Measurements from ENCODE around the gene PAX9. TPM values are rescaled to one million over a fixed set of nuclear protein-coding genes. Genes with fewer than 3 reads are reported as not detected.

The PAX9 gene
- total RNA-seq, 1 experiment from 2014 or later, result not detected

GRCh38 chr14:36627981-36628380 is 33.7 kb upstream of the PAX9 start:
- no peak overlapping the region for H3K4me2 ChIP-seq (ENCODE audit: low read depth, low read length, poor library complexity, severe bottlenecking)
- DNase-seq, result peak; percentile 40
- H3K4me3 ChIP-seq (ENCODE audit: low read length), result no peak overlapping the region
- H3K9me2 ChIP-seq (replicated peaks; ENCODE audit: insufficient read depth, low read length), result no peaks in the 10 kb centered on the region
- no peak overlapping the region for H3K27ac ChIP-seq (ENCODE audit: low read length)
- H3K9ac ChIP-seq (ENCODE audit: low read length), result no peak overlapping the region
- H3K79me2 ChIP-seq (ENCODE audit: low read length), result no peaks in the 10 kb centered on the region
- H4K20me1 ChIP-seq (ENCODE audit: insufficient read depth, low read depth, low read length), result no peaks in the 10 kb centered on the region
- no peaks in the 10 kb centered on the region for H3K9me3 ChIP-seq (ENCODE audit: low read length)
- no peaks in the 10 kb centered on the region for H3K36me3 ChIP-seq (ENCODE audit: insufficient read depth, low read length)
- peak overlapping the region; percentile 73 for H2AFZ ChIP-seq (ENCODE audit: low read length)
- H3K4me1 ChIP-seq (ENCODE audit: low read length), result peaks cover 35% of the 10 kb centered on the region
- H3K27me3 ChIP-seq (ENCODE audit: low read length), result no peaks in the 10 kb centered on the region; the same call in 1 of the 2 replicates

GRCh38 chr14:36633580-36633979 is 28.1 kb upstream of the PAX9 start:
- Histone ChIP-seq H3K9ac (ENCODE audit: low read length) (no peak overlapping the region), H3K4me1 (ENCODE audit: low read length) (peaks cover 16% of the 10 kb centered on the region), H2AFZ (ENCODE audit: low read length) (no peak overlapping the region), H3K27me3 (ENCODE audit: low read length) (no peaks in the 10 kb centered on the region), H3K79me2 (ENCODE audit: low read length) (no peaks in the 10 kb centered on the region), H3K9me3 (ENCODE audit: low read length) (no peaks in the 10 kb centered on the region), H3K27ac (ENCODE audit: low read length) (no peak overlapping the region), H3K9me2 (replicated peaks; ENCODE audit: insufficient read depth, low read length) (no peaks in the 10 kb centered on the region), H3K4me3 (ENCODE audit: low read length) (no peak overlapping the region), H3K36me3 (ENCODE audit: insufficient read depth, low read length) (no peaks in the 10 kb centered on the region), H4K20me1 (ENCODE audit: insufficient read depth, low read depth, low read length) (no peaks in the 10 kb centered on the region), H3K4me2 (ENCODE audit: low read depth, low read length, poor library complexity, severe bottlenecking) (no peak overlapping the region)
- DNase-seq, result no peak

DNA sequence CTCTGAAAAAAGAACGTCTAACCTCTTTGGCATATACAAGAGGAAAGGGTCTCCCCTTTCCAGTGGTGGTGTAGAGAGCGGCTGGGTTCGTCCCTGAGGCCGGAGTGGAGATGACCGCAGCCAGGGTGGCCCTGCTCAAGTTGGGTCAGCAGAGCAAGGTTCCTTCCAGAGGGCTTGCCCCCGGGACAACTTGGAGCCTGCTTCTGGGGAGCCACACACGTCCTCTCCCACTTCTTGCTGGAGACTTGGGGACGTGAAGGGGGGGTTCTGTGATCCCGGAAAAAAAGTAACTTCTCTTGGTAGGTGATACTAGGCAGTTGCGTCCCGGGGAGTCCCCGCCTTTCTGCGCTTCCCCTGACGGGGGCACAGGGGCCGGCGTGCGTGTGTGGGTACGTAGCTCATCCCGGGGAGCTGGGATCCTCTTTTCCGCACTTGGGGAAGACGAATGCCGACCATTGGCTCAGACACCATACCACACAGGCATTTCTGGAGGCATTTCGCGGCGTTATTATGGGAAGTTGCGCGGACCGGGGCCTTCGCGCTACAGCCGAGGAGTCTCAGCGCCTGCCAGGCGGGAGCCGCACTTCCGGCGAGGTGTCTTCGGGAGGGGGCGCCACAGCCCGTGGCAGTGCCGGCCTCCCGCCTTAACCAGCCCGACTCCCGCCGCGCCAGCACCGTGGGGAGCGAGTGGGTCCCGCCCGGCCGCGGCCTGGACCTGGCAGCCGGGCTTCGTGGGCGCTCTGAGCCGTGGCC is 14.8 kb upstream of the PAX9 start:
- H2AFZ ChIP-seq (ENCODE audit: low read length), result no peak overlapping the region
- H3K4me2 ChIP-seq (ENCODE audit: low read depth, low read length, poor library complexity, severe bottlenecking), result no peak overlapping the region
- DNase-seq, result no peak

DNA sequence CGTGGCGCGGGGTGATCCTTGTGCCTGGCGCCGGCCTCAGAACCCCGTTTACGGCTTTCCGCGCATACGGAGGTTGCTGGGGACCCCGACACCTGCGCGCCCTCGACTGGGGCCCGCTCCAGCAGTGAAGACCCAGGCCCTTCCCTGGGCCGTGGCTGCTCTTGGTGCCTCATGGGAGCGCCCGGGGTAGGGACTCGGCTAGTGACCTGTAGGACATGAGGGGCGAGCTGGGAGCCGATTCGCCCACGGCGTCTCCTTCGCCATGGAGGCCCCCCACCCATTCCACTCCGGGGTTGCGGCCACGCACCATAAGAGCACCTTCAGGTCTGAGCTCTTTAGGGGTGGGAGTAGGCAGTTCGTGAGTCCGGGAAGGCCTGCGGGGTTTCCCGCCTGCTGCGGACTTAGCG is 14.2 kb upstream of the PAX9 start:
- Histone ChIP-seq H3K27ac (ENCODE audit: low read length) (no peak overlapping the region), H2AFZ (ENCODE audit: low read length) (no peak overlapping the region), H4K20me1 (ENCODE audit: insufficient read depth, low read depth, low read length) (no peaks in the 10 kb centered on the region), H3K4me2 (ENCODE audit: low read depth, low read length, poor library complexity, severe bottlenecking) (no peak overlapping the region), H3K4me1 (ENCODE audit: low read length) (peaks cover 4% of the 10 kb centered on the region; the same call in 1 of the 2 replicates), H3K27me3 (ENCODE audit: low read length) (no peaks in the 10 kb centered on the region), H3K9me2 (replicated peaks; ENCODE audit: insufficient read depth, low read length) (no peaks in the 10 kb centered on the region), H3K36me3 (ENCODE audit: insufficient read depth, low read length) (no peaks in the 10 kb centered on the region), H3K79me2 (ENCODE audit: low read length) (no peaks in the 10 kb centered on the region), H3K9ac (ENCODE audit: low read length) (no peak overlapping the region), H3K4me3 (ENCODE audit: low read length) (no peak overlapping the region), H3K9me3 (ENCODE audit: low read length) (no peaks in the 10 kb centered on the region)
- DNase-seq, result no peak

More for the DNA sequence above, 14.8 kb upstream of the PAX9 start:
- no peaks in the 10 kb centered on the region for H3K27me3 ChIP-seq (ENCODE audit: low read length)
- H3K36me3 ChIP-seq (ENCODE audit: insufficient read depth, low read length), result no peaks in the 10 kb centered on the region
- H3K79me2 ChIP-seq (ENCODE audit: low read length), result no peaks in the 10 kb centered on the region
- no peak overlapping the region for H3K9ac ChIP-seq (ENCODE audit: low read length)
- peaks cover 4% of the 10 kb centered on the region; the same call in 1 of the 2 replicates for H3K4me1 ChIP-seq (ENCODE audit: low read length)
- H3K4me3 ChIP-seq (ENCODE audit: low read length), result no peak overlapping the region
- H3K27ac ChIP-seq (ENCODE audit: low read length), result no peak overlapping the region
- H3K9me3 ChIP-seq (ENCODE audit: low read length), result no peaks in the 10 kb centered on the region
- no peaks in the 10 kb centered on the region for H4K20me1 ChIP-seq (ENCODE audit: insufficient read depth, low read depth, low read length)
- no peaks in the 10 kb centered on the region for H3K9me2 ChIP-seq (replicated peaks; ENCODE audit: insufficient read depth, low read length)

DNA sequence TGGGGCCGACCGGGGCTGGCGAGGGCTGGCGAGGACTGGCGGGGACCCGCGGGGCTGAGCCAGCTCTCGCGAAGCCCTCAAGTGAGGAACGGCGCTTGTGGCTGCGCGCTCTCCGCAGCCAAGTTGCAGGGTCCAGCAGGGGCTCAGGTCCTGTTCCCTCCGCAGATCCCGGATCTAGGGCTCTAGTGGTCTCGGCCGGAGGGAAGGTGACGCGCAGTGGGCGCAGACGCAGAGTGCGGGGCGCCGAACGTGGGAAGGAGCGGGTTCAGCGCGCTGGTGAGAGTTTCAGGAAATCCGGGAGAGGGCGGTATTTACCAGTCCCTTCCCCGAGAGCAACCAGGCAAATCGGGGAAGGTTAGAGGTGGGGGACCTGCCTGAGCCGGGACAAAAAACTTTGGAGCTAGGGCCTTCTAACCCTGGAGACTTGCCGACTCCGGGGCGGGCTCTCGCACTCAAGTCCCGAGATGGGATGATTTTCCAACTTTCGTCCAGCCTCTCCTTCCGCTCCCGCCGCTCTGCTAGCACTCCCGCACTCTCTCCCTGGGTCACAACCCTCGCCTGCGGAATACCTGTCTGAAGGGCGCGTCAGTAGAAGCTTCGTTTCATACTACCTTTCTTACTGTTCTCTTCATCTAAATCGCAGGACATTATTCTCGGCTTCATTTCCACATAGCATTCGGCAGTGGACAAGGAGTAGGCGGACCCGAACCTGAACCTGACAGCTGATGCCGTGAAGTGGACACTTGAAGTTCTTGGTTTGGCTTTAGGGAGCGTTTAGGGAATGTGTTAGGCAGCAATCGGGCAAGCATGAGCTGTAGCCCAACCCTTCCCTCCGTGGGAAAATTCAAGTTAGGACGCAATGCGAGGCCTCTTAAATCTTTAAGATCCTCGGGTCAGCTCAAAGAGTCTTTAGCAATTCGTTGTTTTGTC is 13.6 kb upstream of the PAX9 start:
- Histone ChIP-seq H4K20me1 (ENCODE audit: insufficient read depth, low read depth, low read length) (no peaks in the 10 kb centered on the region), H3K4me2 (ENCODE audit: low read depth, low read length, poor library complexity, severe bottlenecking) (no peak overlapping the region), H3K9me2 (replicated peaks; ENCODE audit: insufficient read depth, low read length) (no peaks in the 10 kb centered on the region), H3K4me3 (ENCODE audit: low read length) (no peak overlapping the region), H2AFZ (ENCODE audit: low read length) (no peak overlapping the region), H3K27ac (ENCODE audit: low read length) (no peak overlapping the region), H3K79me2 (ENCODE audit: low read length) (no peaks in the 10 kb centered on the region), H3K9ac (ENCODE audit: low read length) (no peak overlapping the region), H3K36me3 (ENCODE audit: insufficient read depth, low read length) (no peaks in the 10 kb centered on the region), H3K9me3 (ENCODE audit: low read length) (no peaks in the 10 kb centered on the region), H3K27me3 (ENCODE audit: low read length) (no peaks in the 10 kb centered on the region), H3K4me1 (ENCODE audit: low read length) (peaks cover 4% of the 10 kb centered on the region; the same call in 1 of the 2 replicates)
- DNase-seq, result no peak

- Histone ChIP-seq H3K9me2 (replicated peaks; ENCODE audit: insufficient read depth, low read length) (no peaks in the 10 kb centered on the region), H3K4me2 (ENCODE audit: low read depth, low read length, poor library complexity, severe bottlenecking) (no peak overlapping the region), H3K4me1 (ENCODE audit: low read length) (peaks cover 4% of the 10 kb centered on the region; the same call in 1 of the 2 replicates), H3K36me3 (ENCODE audit: insufficient read depth, low read length) (no peaks in the 10 kb centered on the region), H3K79me2 (ENCODE audit: low read length) (no peaks in the 10 kb centered on the region), H2AFZ (ENCODE audit: low read length) (no peak overlapping the region), H3K27ac (ENCODE audit: low read length) (no peak overlapping the region), H3K9me3 (ENCODE audit: low read length) (no peaks in the 10 kb centered on the region), H3K4me3 (ENCODE audit: low read length) (no peak overlapping the region), H3K9ac (ENCODE audit: low read length) (no peak overlapping the region), H4K20me1 (ENCODE audit: insufficient read depth, low read depth, low read length) (no peaks in the 10 kb centered on the region), H3K27me3 (ENCODE audit: low read length) (no peaks in the 10 kb centered on the region)
- DNase-seq, result no peak
Measured at GRCh38 chr14:36649872-36650650, 11.6 kb upstream of the PAX9 start.

GRCh38 chr14:36652542-36653201 is 9.0 kb upstream of the PAX9 start:
- Histone ChIP-seq H3K9ac (ENCODE audit: low read length) (no peak overlapping the region), H3K4me2 (ENCODE audit: low read depth, low read length, poor library complexity, severe bottlenecking) (no peak overlapping the region), H3K4me3 (ENCODE audit: low read length) (no peak overlapping the region), H2AFZ (ENCODE audit: low read length) (no peak overlapping the region), H3K9me3 (ENCODE audit: low read length) (no peaks in the 10 kb centered on the region), H3K36me3 (ENCODE audit: insufficient read depth, low read length) (no peaks in the 10 kb centered on the region), H3K9me2 (replicated peaks; ENCODE audit: insufficient read depth, low read length) (no peaks in the 10 kb centered on the region), H3K79me2 (ENCODE audit: low read length) (no peaks in the 10 kb centered on the region), H3K4me1 (ENCODE audit: low read length) (0 out of 2 replicates have a peak, but pooled peaks cover 4% of the 10 kb centered on the region), H3K27ac (ENCODE audit: low read length) (no peak overlapping the region), H3K27me3 (ENCODE audit: low read length) (no peaks in the 10 kb centered on the region), H4K20me1 (ENCODE audit: insufficient read depth, low read depth, low read length) (no peaks in the 10 kb centered on the region)
- DNase-seq, result no peak
